H1 (cell line): Measurements from ENCODE around the gene NPIPA2. TPM values are rescaled to one million over a fixed set of nuclear protein-coding genes. Genes with fewer than 3 reads are reported as not detected.
"Not testable (repeated sequence)": the region's sequence is repeated elsewhere in the genome, so short reads cannot be mapped to it uniquely, and the experiment has no call there.

Experiments used
- CTCF ChIA-PET: fragments of 300-600 bp; sonication (Branson Sonifier 250); formaldehyde crosslinking; loops from one replicate; lab custom pipeline; 2021; ENCODE audit not compliant: partially characterized antibody; lab: Charles Lee
- POLR2A ChIA-PET: fragments of 300-600 bp; sonication (Branson Sonifier 250); formaldehyde crosslinking; loops from one replicate; lab custom pipeline; 2021; ENCODE audit warnings: inconsistent platforms; ENCODE audit not compliant: partially characterized antibody; lab: Charles Lee
- DNase-seq, 2 experiments: peaks; one replicate each; pipeline versions ENCODE4 v3.0.0 to v3.0.0-alpha.2; 2010 to 2022; ENCODE audit warnings: low spot score in 2 of 2, low read depth in 1 of 2, mixed read lengths in 1 of 2
- FAIRE-seq: peaks from 2 replicates; lab custom pipeline; 2011; peaks lifted over from hg19 to GRCh38; lab: Jason Lieb, UNC
- H2AFZ ChIP-seq: 2 replicates; pipeline ENCODE4 v1.8.1; 2012; ENCODE audit warnings: low read length, inconsistent platforms
- H2AK5ac ChIP-seq: 2 replicates; pipeline ENCODE4 v1.6.1; 2013; ENCODE audit warnings: low read depth, low read length
- H2BK120ac ChIP-seq: replicated peaks from 2 replicates; pipeline ENCODE3; 2013; ENCODE audit warnings: low read depth, low read length, inconsistent platforms
- H2BK12ac ChIP-seq: 2 replicates; pipeline ENCODE4 v1.6.1; 2013; ENCODE audit warnings: low read depth, low read length
- H2BK15ac ChIP-seq: 2 replicates; pipeline ENCODE4 v1.6.1; 2013; ENCODE audit warnings: low read length
- H2BK20ac ChIP-seq: 2 replicates; pipeline ENCODE4 v1.6.1; 2013; ENCODE audit warnings: low read length
- H2BK5ac ChIP-seq: 2 replicates; pipeline ENCODE4 v1.6.1; 2013; ENCODE audit warnings: low read depth, low read length
- H3K14ac ChIP-seq: 2 replicates; pipeline ENCODE4 v1.6.1; 2013; ENCODE audit warnings: inconsistent platforms; ENCODE audit not compliant: insufficient read length
- H3K18ac ChIP-seq: 2 replicates; pipeline ENCODE4 v1.6.1; 2013; ENCODE audit warnings: low read length; ENCODE audit errors: extremely low read depth
- H3K23ac ChIP-seq: 2 replicates; pipeline ENCODE4 v1.6.1; 2013; ENCODE audit warnings: inconsistent platforms; ENCODE audit not compliant: insufficient read length
- H3K23me2 ChIP-seq: 2 replicates; pipeline ENCODE4 v1.6.1; 2013; ENCODE audit warnings: low read depth, low read length
- H3K27ac ChIP-seq: 2 replicates; pipeline ENCODE4 v1.6.1; 2011; ENCODE audit warnings: low read depth, low read length, inconsistent platforms
- H3K27me3 ChIP-seq, 4 experiments: replicated peaks in 1 of 4; 1 replicate in 1 of 4; 2 replicates in 3 of 4; pipeline versions ENCODE4 v1.6.1 to v1.8.1; 2011 to 2013; ENCODE audit warnings: low read length in 3 of 4, mild to moderate bottlenecking in 3 of 4, inconsistent platforms in 2 of 4, mixed read lengths in 2 of 4, moderate library complexity in 1 of 4; ENCODE audit not compliant: control insufficient read depth in 3 of 4, insufficient read depth in 3 of 4; ENCODE audit errors: extremely low read depth in 1 of 4
- H3K36me3 ChIP-seq, 4 experiments: 2 replicates each; pipeline versions ENCODE4 v1.6.1 to v1.8.1; 2011 to 2013; ENCODE audit warnings: mild to moderate bottlenecking in 4 of 4, low read length in 3 of 4, moderate library complexity in 2 of 4, control low read depth in 1 of 4, inconsistent platforms in 1 of 4; ENCODE audit not compliant: insufficient read depth in 4 of 4, control insufficient read depth in 2 of 4
- H3K4ac ChIP-seq: replicated peaks from 2 replicates; pipeline ENCODE3; 2013; ENCODE audit warnings: low read length, low read depth, mixed read lengths, inconsistent platforms; ENCODE audit not compliant: insufficient read length
- H3K4me1 ChIP-seq, 4 experiments: replicated peaks in 1 of 4; 1 replicate in 1 of 4; 2 replicates in 3 of 4; pipeline versions ENCODE4 v1.6.1 to v1.8.1; 2011 to 2013; ENCODE audit warnings: low read length in 3 of 4, inconsistent platforms in 2 of 4, mixed read lengths in 1 of 4; ENCODE audit not compliant: insufficient read depth in 4 of 4, control insufficient read depth in 3 of 4
- H3K4me2 ChIP-seq, 2 experiments: 2 replicates each; pipeline versions ENCODE4 v1.6.1 to v1.8.1; 2011 to 2013; ENCODE audit warnings: low read depth in 2 of 2, low read length in 2 of 2, control low read depth in 1 of 2, inconsistent platforms in 1 of 2, mild to moderate bottlenecking in 1 of 2; ENCODE audit not compliant: insufficient read depth in 1 of 2
- H3K4me3 ChIP-seq, 4 experiments: fragments of 200-600, 300-600 bp in 1 of 4; sonication (generic), shearing (Covaris generic), sonication (Bioruptor Twin) in 1 of 4; 2 replicates each; pipeline versions ENCODE4 v1.5.1 to v1.8.1; 2011 to 2016; ENCODE audit warnings: low read length in 4 of 4, low read depth in 3 of 4, control low read depth in 2 of 4, inconsistent platforms in 2 of 4, mild to moderate bottlenecking in 2 of 4, mixed read lengths in 1 of 4, moderate library complexity in 1 of 4; ENCODE audit not compliant: insufficient read depth in 2 of 4; ENCODE audit errors: extremely low read depth in 1 of 4
- H3K56ac ChIP-seq: replicated peaks from 2 replicates; pipeline ENCODE3; 2013; ENCODE audit warnings: low read depth, mild to moderate bottlenecking, mixed read lengths, low read length, inconsistent platforms; ENCODE audit not compliant: insufficient read length
- H3K79me1 ChIP-seq: 2 replicates; pipeline ENCODE4 v1.6.1; 2013; ENCODE audit warnings: low read depth, low read length, control low read depth
- H3K79me2 ChIP-seq, 2 experiments: 2 replicates each; pipeline versions ENCODE4 v1.6.1 to v1.8.1; 2012 to 2013; ENCODE audit warnings: low read length in 2 of 2, mild to moderate bottlenecking in 2 of 2, inconsistent platforms in 1 of 2; ENCODE audit not compliant: insufficient read depth in 2 of 2, control insufficient read depth in 1 of 2
- H3K9ac ChIP-seq, 4 experiments: replicated peaks in 1 of 4; 1 replicate in 1 of 4; 2 replicates in 3 of 4; pipeline versions ENCODE4 v1.6.1 to v1.8.1; 2011 to 2013; ENCODE audit warnings: low read depth in 3 of 4, low read length in 3 of 4, control low read depth in 2 of 4, mild to moderate bottlenecking in 2 of 4, moderate library complexity in 2 of 4, inconsistent platforms in 1 of 4; ENCODE audit errors: extremely low read depth in 1 of 4
- H3K9me3 ChIP-seq, 2 experiments: 2 replicates each; pipeline versions ENCODE4 v1.6.1 to v1.8.1; 2012 to 2013; ENCODE audit warnings: mild to moderate bottlenecking in 2 of 2, moderate library complexity in 2 of 2, control low read depth in 1 of 2, inconsistent platforms in 1 of 2, low read depth in 1 of 2, low read length in 1 of 2, mixed read lengths in 1 of 2; ENCODE audit not compliant: insufficient read depth in 2 of 2
- H4K20me1 ChIP-seq, 2 experiments: replicated peaks in 1 of 2; 2 replicates each; pipeline versions ENCODE3 to v1.8.1; 2011 to 2013; ENCODE audit warnings: inconsistent platforms in 2 of 2, low read length in 2 of 2, mild to moderate bottlenecking in 1 of 2; ENCODE audit not compliant: insufficient read depth in 2 of 2, control insufficient read depth in 1 of 2
- H4K5ac ChIP-seq: 2 replicates; pipeline ENCODE4 v1.6.1; 2013; ENCODE audit warnings: low read length, low read depth, mixed read lengths, inconsistent platforms; ENCODE audit not compliant: insufficient read length
- H4K8ac ChIP-seq: 2 replicates; pipeline ENCODE4 v1.8.0; 2013; ENCODE audit warnings: mild to moderate bottlenecking, moderate library complexity, low read length, inconsistent platforms; ENCODE audit not compliant: insufficient read depth; ENCODE audit errors: extremely low read depth
- H4K91ac ChIP-seq: replicated peaks from 2 replicates; pipeline ENCODE3; 2013; ENCODE audit warnings: low read length, mixed read lengths, inconsistent platforms; ENCODE audit not compliant: insufficient read length
- WGBS, 2 experiments: shearing (Covaris generic) in 1 of 2; methylation state at CpG; one replicate each; pipeline versions ENCODE4 v1.1.6 to v1.1.7; 2013 to 2015; ENCODE audit warnings: low lambda C conversion rate in 2 of 2, mixed read lengths in 2 of 2, inconsistent platforms in 1 of 2, low coverage in 1 of 2, missing lambda C conversion rate in 1 of 2; ENCODE audit not compliant: insufficient replicate concordance in 2 of 2, insufficient coverage in 1 of 2, insufficient read length in 1 of 2; ENCODE audit errors: extremely low coverage in 1 of 2, missing lambda C conversion rate in 1 of 2; 5-methylcytosine and 5-hydroxymethylcytosine counted together
- polyA plus RNA-seq, 7 experiments: library from polyadenylated mRNA; depleted of rRNA in 3 of 7; stranded (reverse) in 5 of 7; unstranded in 2 of 7; fragments of >200 nt in 5 of 7; fragments of 200-250 nt in 2 of 7; gene quantifications; 1 replicate in 5 of 7; 2 replicates in 1 of 7; 4 replicates in 1 of 7; pipeline versions ENCODE4 v1.2.1 to v1.2.3, GENCODE V29; 2011 to 2013; ENCODE audit warnings: missing spikeins in 2 of 7, mixed read lengths in 2 of 7
- total RNA-seq: library from RNA; stranded (reverse); fragmentation: NEBNext Ultra II Directional; extraction: Animal tissue kit (Norgen Biotek cat#: 25700); gene quantifications from 2 replicates; pipeline ENCODE4 v1.2.1, GENCODE V29; 2021

The NPIPA2 gene
- total and polyA plus RNA-seq, 2 of the 8 experiments (the other 6 are each of a cell fraction or from before 2014, with no cell fraction given), result 8.9 to 16.8 TPM

DNA sequence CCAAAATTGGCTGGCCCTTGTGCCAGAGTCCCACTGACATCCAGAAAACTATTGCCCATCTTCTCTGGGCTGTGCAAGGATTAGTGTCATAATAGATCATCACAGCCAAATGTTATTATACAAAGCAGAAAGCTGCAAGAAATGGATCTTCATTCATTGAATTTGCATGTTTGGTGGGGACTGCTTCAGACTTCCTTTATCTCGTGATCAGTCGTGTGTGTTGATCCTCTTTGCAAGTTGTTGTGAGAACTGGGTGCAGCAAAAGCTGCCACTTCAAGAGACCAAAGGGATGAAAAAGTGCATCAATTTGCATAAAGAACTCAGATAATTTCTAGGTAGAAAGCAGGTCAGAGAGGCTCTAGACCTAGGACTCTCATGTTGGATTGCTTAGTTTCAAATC, 61.2 kb downstream of the NPIPA2 start:
- H3K4ac ChIP-seq, H3K79me1 ChIP-seq, H4K8ac ChIP-seq, POLR2A ChIA-PET, H3K23ac ChIP-seq, H3K4me1 ChIP-seq, H3K9me3 ChIP-seq, H3K56ac ChIP-seq, H2BK20ac ChIP-seq, H3K36me3 ChIP-seq, H2BK120ac ChIP-seq, H3K79me2 ChIP-seq, H3K23me2 ChIP-seq, H2BK15ac ChIP-seq, H3K18ac ChIP-seq, H4K5ac ChIP-seq, H3K14ac ChIP-seq, H4K91ac ChIP-seq, H2BK5ac ChIP-seq, H2AFZ ChIP-seq, H3K4me2 ChIP-seq, H2AK5ac ChIP-seq, H3K9ac ChIP-seq, H3K4me3 ChIP-seq, CTCF ChIA-PET, DNase-seq, H3K27ac ChIP-seq, H4K20me1 ChIP-seq, H3K27me3 ChIP-seq, FAIRE-seq, H2BK12ac ChIP-seq: not testable (repeated sequence)
- no CpG with 5 or more reads among the region's 2 CpGs for WGBS, 2 experiments

DNA sequence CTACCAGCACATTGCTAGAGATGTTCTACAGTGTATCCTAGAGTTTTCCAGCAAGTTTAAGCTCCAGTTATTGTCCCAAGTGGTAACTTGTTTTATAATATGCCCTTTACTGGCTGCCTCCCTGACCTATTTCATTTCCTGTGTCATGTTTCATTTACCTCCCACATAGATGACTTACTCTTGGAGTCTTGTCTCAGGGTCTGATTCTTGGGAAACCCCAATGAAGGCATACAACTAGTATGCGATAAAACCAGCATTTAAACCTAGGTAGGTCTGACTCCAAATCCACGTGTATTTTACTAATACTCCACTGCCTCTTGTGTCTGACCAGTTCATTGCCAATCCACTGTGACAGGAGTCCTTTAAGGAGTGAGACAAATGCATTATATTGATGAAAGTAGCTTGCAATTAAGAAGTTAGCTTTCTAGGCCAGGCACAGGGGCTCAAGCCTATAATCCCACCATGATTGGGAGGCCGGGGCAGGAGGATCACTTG, 64.9 kb downstream of the NPIPA2 start:
- H2BK120ac ChIP-seq, H3K4me1 ChIP-seq, H3K36me3 ChIP-seq, H4K91ac ChIP-seq, H3K14ac ChIP-seq, H3K4ac ChIP-seq, H3K23me2 ChIP-seq, FAIRE-seq, H3K4me3 ChIP-seq, H2AFZ ChIP-seq, H3K79me1 ChIP-seq, H4K20me1 ChIP-seq, H3K56ac ChIP-seq, H4K5ac ChIP-seq, POLR2A ChIA-PET, H3K27me3 ChIP-seq, H2BK12ac ChIP-seq, H3K9me3 ChIP-seq, H3K23ac ChIP-seq, H2BK15ac ChIP-seq, H3K79me2 ChIP-seq, DNase-seq, H2BK20ac ChIP-seq, CTCF ChIA-PET, H4K8ac ChIP-seq, H3K18ac ChIP-seq, H3K27ac ChIP-seq, H3K9ac ChIP-seq, H2BK5ac ChIP-seq, H3K4me2 ChIP-seq, H2AK5ac ChIP-seq: not testable (repeated sequence)
- 97% methylated on average over 3 of the region's 3 CpGs; no CpG with 5 or more reads in 1 of the 2 experiments for WGBS, 2 experiments
